H1 (cell line): ENCODE results near the gene PACSIN1. TPM values are rescaled to one million over a fixed set of nuclear protein-coding genes. Genes with fewer than 3 reads are reported as not detected.

Experiments
- ATF3 ChIP-seq: IDR thresholded peaks from 2 replicates; pipeline ENCODE4 v1.6.1; 2011; ENCODE audit warnings: low read depth, mild to moderate bottlenecking, low read length; ENCODE audit not compliant: insufficient read depth
- BACH1 ChIP-seq: IDR thresholded peaks from 2 replicates; pipeline ENCODE4 v1.6.1; 2012; ENCODE audit warnings: low read length, improper control_type of control experiment
- E2F6 ChIP-seq: IDR thresholded peaks from 2 replicates; pipeline ENCODE4 v1.6.1; 2012; ENCODE audit warnings: inconsistent platforms
- EGR1 ChIP-seq: IDR thresholded peaks from 2 replicates; pipeline ENCODE4 v1.6.1; 2011; ENCODE audit warnings: low read depth, low read length, borderline replicate concordance
- RFX5 ChIP-seq: IDR thresholded peaks from 2 replicates; pipeline ENCODE4 v1.6.1; 2011; ENCODE audit warnings: low read depth, low read length, improper control_type of control experiment, borderline replicate concordance
- SIX5 ChIP-seq: IDR thresholded peaks from 2 replicates; pipeline ENCODE4 v1.6.1; 2011; ENCODE audit warnings: mild to moderate bottlenecking, low read depth, low read length
- SP1 ChIP-seq: IDR thresholded peaks from 2 replicates; pipeline ENCODE4 v1.6.1; 2011; ENCODE audit warnings: low read depth, low read length
- TAF7 ChIP-seq: optimal IDR thresholded peaks from 2 replicates; pipeline ENCODE3; 2011; ENCODE audit warnings: low read depth, mild to moderate bottlenecking, inconsistent platforms, low read length, moderate library complexity, borderline replicate concordance
- YY1 ChIP-seq: IDR thresholded peaks from 2 replicates; pipeline ENCODE4 v1.6.1; 2011; ENCODE audit warnings: low read depth, mild to moderate bottlenecking, low read length
- polyA plus RNA-seq, 7 experiments: library from polyadenylated mRNA; depleted of rRNA in 3 of 7; stranded (reverse) in 5 of 7; unstranded in 2 of 7; fragments of >200 nt in 5 of 7; fragments of 200-250 nt in 2 of 7; gene quantifications; 1 replicate in 5 of 7; 2 replicates in 1 of 7; 4 replicates in 1 of 7; pipeline versions ENCODE4 v1.2.1 to v1.2.3, GENCODE V29; 2011 to 2013; ENCODE audit warnings: missing spikeins in 2 of 7, mixed read lengths in 2 of 7
- total RNA-seq: library from RNA; stranded (reverse); fragmentation: NEBNext Ultra II Directional; extraction: Animal tissue kit (Norgen Biotek cat#: 25700); gene quantifications from 2 replicates; pipeline ENCODE4 v1.2.1, GENCODE V29; 2021

The PACSIN1 gene
- total and polyA plus RNA-seq, 2 of the 8 experiments (the other 6 are each of a cell fraction or from before 2014, with no cell fraction given) = 5.9 to 11.1 TPM

GRCh38 chr6:34556493-34556892 is 90.6 kb downstream of the PACSIN1 start (continued):
- TF ChIP-seq SIX5 (no peak), BACH1 (no peak), YY1 (no peak), EGR1 (no peak), RFX5 (no peak), E2F6 (no peak), SP1 (no peak), ATF3 (no peak), TAF7 (no peak)
